ENCODE measurements around the gene METTL6.
A peak's percentile ranks its signal among the peaks of the same experiment; 100 is the strongest.

The METTL6 gene

DNA sequence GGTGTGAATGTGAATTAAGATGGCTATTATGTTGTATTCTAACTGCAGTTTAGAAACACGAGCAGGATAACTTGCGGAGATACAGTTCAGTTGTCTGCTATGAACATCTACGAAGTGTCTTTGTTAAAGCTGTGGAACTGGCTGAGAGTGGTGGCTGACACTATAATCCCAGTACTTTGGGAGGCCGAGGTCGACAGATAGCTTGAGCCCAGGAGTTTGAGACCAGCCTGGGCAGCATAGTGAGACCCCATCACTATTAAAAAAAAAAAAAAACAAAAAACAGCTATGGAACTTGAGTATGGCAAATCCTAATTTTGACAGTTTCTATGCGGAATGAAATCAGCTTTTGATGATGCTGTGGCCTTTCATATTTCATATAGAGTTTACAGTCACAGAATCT, 1.7 kb upstream of the METTL6 start:
- DNase-seq = no peak
- H3K4me1 ChIP-seq (ENCODE audit: low read length) = peaks cover 11% of the 10 kb centered on the region
- no peaks in the 10 kb centered on the region; the same call in 1 of the 2 replicates for H3K36me3 ChIP-seq (replicated peaks; ENCODE audit: insufficient read depth, low read length)
- no peaks in the 10 kb centered on the region for H3K27me3 ChIP-seq (replicated peaks; ENCODE audit: insufficient read depth, low read length)
- no peaks in the 10 kb centered on the region for H3K9me2 ChIP-seq (replicated peaks; ENCODE audit: insufficient read depth, low read length)
- H3K9ac ChIP-seq (ENCODE audit: low read length) = no peak overlapping the region
- H3K27ac ChIP-seq (ENCODE audit: low read length) = no peak overlapping the region
- no peak overlapping the region for H3K4me3 ChIP-seq (ENCODE audit: low read length)
- H3F3A ChIP-seq (ENCODE audit: insufficient read depth, low read length) = no peaks in the 10 kb centered on the region
- TF ChIP-seq EZH2 (optimal IDR thresholded peaks at IDR 0.05; ENCODE audit: low read depth, low read length) (no peak), EZH2phosphoT487 (IDR thresholded peaks at IDR 0.05; ENCODE audit: low read length) (no peak)
- TF ChIP-seq, protein P1, sequence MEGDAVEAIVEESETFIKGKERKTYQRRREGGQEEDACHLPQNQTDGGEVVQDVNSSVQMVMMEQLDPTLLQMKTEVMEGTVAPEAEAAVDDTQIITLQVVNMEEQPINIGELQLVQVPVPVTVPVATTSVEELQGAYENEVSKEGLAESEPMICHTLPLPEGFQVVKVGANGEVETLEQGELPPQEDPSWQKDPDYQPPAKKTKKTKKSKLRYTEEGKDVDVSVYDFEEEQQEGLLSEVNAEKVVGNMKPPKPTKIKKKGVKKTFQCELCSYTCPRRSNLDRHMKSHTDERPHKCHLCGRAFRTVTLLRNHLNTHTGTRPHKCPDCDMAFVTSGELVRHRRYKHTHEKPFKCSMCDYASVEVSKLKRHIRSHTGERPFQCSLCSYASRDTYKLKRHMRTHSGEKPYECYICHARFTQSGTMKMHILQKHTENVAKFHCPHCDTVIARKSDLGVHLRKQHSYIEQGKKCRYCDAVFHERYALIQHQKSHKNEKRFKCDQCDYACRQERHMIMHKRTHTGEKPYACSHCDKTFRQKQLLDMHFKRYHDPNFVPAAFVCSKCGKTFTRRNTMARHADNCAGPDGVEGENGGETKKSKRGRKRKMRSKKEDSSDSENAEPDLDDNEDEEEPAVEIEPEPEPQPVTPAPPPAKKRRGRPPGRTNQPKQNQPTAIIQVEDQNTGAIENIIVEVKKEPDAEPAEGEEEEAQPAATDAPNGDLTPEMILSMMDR (IDR thresholded peaks at IDR 0.05; ENCODE audit: low read length) = no peak
- peaks cover 51% of the 10 kb centered on the region for H3K79me2 ChIP-seq (ENCODE audit: low read length)
- no peaks in the 10 kb centered on the region for H4K20me1 ChIP-seq (ENCODE audit: insufficient read depth, low read length)
- no peaks in the 10 kb centered on the region for H3K9me3 ChIP-seq (replicated peaks; ENCODE audit: insufficient read depth, low read length)
- peak overlapping the region; percentile 81; the same call in 1 of the 2 replicates for H3K4me2 ChIP-seq (ENCODE audit: low read depth, low read length)
- H2AFZ ChIP-seq (ENCODE audit: low read length) = no peak overlapping the region

DNA sequence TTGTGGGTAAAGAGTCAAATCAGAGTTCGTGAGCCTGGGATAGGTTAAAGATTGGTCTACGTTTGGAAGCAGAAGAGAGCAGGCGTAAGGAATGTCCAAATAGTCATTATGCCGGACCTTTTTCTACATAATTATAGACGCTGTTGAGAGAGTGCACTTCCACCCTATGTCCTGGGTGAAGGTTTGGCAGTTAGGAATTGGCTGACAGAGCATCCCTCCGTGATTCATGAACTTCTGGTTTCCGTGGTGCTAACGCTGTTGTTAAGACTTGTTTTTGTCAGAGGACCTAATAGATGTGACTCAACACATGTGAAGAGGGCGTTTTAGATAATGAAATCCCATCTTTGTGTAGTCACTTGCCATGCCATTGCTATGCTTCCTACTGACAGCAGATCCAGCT, 1.2 kb upstream of the METTL6 start:
- H3K27ac ChIP-seq (ENCODE audit: low read length) = no peak overlapping the region
- H3K4me3 ChIP-seq (ENCODE audit: low read length) = peak overlapping the region; percentile 98
- TF ChIP-seq EZH2phosphoT487 (IDR thresholded peaks at IDR 0.05; ENCODE audit: low read length) (no peak), EZH2 (optimal IDR thresholded peaks at IDR 0.05; ENCODE audit: low read depth, low read length) (no peak)
- TF ChIP-seq, protein P1 (IDR thresholded peaks at IDR 0.05; ENCODE audit: low read length) = no peak
- peak overlapping the region; percentile 89; the same call in 1 of the 2 replicates for H3K9ac ChIP-seq (ENCODE audit: low read length)
- H2AFZ ChIP-seq (ENCODE audit: low read length) = 0 out of 2 replicates have a peak overlapping the region, but pooled peaks have one; percentile 98
- H3K9me2 ChIP-seq (replicated peaks; ENCODE audit: insufficient read depth, low read length) = no peaks in the 10 kb centered on the region
- no peaks in the 10 kb centered on the region for H4K20me1 ChIP-seq (ENCODE audit: insufficient read depth, low read length)
- peaks cover 51% of the 10 kb centered on the region for H3K79me2 ChIP-seq (ENCODE audit: low read length)
- H3F3A ChIP-seq (ENCODE audit: insufficient read depth, low read length) = no peaks in the 10 kb centered on the region
- H3K36me3 ChIP-seq (replicated peaks; ENCODE audit: insufficient read depth, low read length) = no peaks in the 10 kb centered on the region; the same call in 1 of the 2 replicates
- H3K9me3 ChIP-seq (replicated peaks; ENCODE audit: insufficient read depth, low read length) = no peaks in the 10 kb centered on the region
- peaks cover 11% of the 10 kb centered on the region for H3K4me1 ChIP-seq (ENCODE audit: low read length)
- peak overlapping the region; percentile 81 for H3K4me2 ChIP-seq (ENCODE audit: low read depth, low read length)
- H3K27me3 ChIP-seq (replicated peaks; ENCODE audit: insufficient read depth, low read length) = no peaks in the 10 kb centered on the region
- no peak for DNase-seq

DNA sequence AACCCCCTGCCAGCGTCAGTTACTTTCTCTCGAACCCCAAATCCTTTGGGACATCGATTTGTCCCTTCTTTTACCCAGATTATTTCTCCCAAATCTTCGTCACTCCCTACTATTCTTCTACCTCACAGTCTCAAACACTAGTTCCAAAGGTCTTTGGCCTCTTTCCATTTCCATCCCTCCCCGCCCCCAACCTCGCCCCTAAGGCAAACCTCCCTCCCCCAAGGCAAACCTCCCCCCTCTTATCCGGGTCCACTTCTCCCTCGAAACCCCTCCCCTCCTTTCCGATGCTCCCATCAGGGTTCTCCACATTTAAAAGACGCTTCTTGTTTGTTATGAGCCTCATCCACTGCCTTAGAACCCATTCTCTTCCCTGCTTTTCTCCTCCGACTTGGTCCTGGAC, 637 bp upstream of the METTL6 start:
- H3K4me3 ChIP-seq (ENCODE audit: low read length) = peak overlapping the region; percentile 98
- H3K9ac ChIP-seq (ENCODE audit: low read length) = peak overlapping the region; percentile 89
- H2AFZ ChIP-seq (ENCODE audit: low read length) = peak overlapping the region; percentile 98
- DNase-seq = no peak
- H3K27ac ChIP-seq (ENCODE audit: low read length) = no peak overlapping the region
- H3K27me3 ChIP-seq (replicated peaks; ENCODE audit: insufficient read depth, low read length) = no peaks in the 10 kb centered on the region
- H4K20me1 ChIP-seq (ENCODE audit: insufficient read depth, low read length) = no peaks in the 10 kb centered on the region
- H3K9me3 ChIP-seq (replicated peaks; ENCODE audit: insufficient read depth, low read length) = no peaks in the 10 kb centered on the region
- no peaks in the 10 kb centered on the region for H3F3A ChIP-seq (ENCODE audit: insufficient read depth, low read length)
- peaks cover 51% of the 10 kb centered on the region for H3K79me2 ChIP-seq (ENCODE audit: low read length)
- peaks cover 11% of the 10 kb centered on the region for H3K4me1 ChIP-seq (ENCODE audit: low read length)
- TF ChIP-seq, protein P1 (IDR thresholded peaks at IDR 0.05; ENCODE audit: low read length) = no peak
- no peak for TF ChIP-seq EZH2phosphoT487 (IDR thresholded peaks at IDR 0.05; ENCODE audit: low read length)
- TF ChIP-seq EZH2 (optimal IDR thresholded peaks at IDR 0.05; ENCODE audit: low read depth, low read length) = no peak
- H3K9me2 ChIP-seq (replicated peaks; ENCODE audit: insufficient read depth, low read length) = no peaks in the 10 kb centered on the region
- no peaks in the 10 kb centered on the region for H3K36me3 ChIP-seq (replicated peaks; ENCODE audit: insufficient read depth, low read length)
- H3K4me2 ChIP-seq (ENCODE audit: low read depth, low read length) = peak overlapping the region; percentile 81
